Kidney (tissue), 14 donors: ENCODE results near the gene ITGB4. TPM values are rescaled to one million over a fixed set of nuclear protein-coding genes. Genes with fewer than 3 reads are reported as not detected.

Source experiments
- DNase-seq, 5 donors: peaks; one replicate each; pipeline ENCODE4 v3.0.0-alpha.2; 2013 to 2020
- FAIRE-seq: peaks from 2 replicates; lab custom pipeline; 2012; peaks lifted over from hg19 to GRCh38; lab: Jason Lieb, UNC
- H3K27ac ChIP-seq, 2 donors: one replicate each; pipeline ENCODE4 v1.7.0; 2013; ENCODE audit warnings: low read depth in 2 of 2, low read length in 2 of 2, inconsistent platforms in 1 of 2
- H3K27me3 ChIP-seq: one replicate; pipeline ENCODE4 v1.7.1; 2013; ENCODE audit warnings: low read length, inconsistent platforms; ENCODE audit not compliant: control insufficient read depth, insufficient read depth
- H3K36me3 ChIP-seq, 3 donors: one replicate each; pipeline versions ENCODE4 v1.7.0 to v1.7.1; 2013; ENCODE audit warnings: low read length in 3 of 3, control low read depth in 1 of 3, inconsistent platforms in 1 of 3; ENCODE audit not compliant: insufficient read depth in 3 of 3, control insufficient read depth in 2 of 3
- H3K4me1 ChIP-seq, 3 donors: one replicate each; pipeline versions ENCODE4 v1.7.0 to v1.7.1; 2013; ENCODE audit warnings: low read length in 3 of 3, inconsistent platforms in 1 of 3, low read depth in 1 of 3; ENCODE audit not compliant: control insufficient read depth in 2 of 3, insufficient read depth in 2 of 3
- H3K4me3 ChIP-seq, 3 donors: one replicate each; pipeline versions ENCODE4 v1.7.0 to v1.8.1; 2013; ENCODE audit warnings: low read length in 3 of 3, control low read depth in 1 of 3, inconsistent platforms in 1 of 3
- H3K9ac ChIP-seq, 3 donors: one replicate each; pipeline versions ENCODE4 v1.7.0 to v1.7.1; 2013; ENCODE audit warnings: low read length in 3 of 3, control low read depth in 1 of 3, inconsistent platforms in 1 of 3
- H3K9me3 ChIP-seq, 3 donors: one replicate each; pipeline versions ENCODE4 v1.7.0 to v1.7.1; 2013; ENCODE audit warnings: low read length in 3 of 3, control low read depth in 1 of 3, inconsistent platforms in 1 of 3; ENCODE audit not compliant: control insufficient read depth in 2 of 3, insufficient read depth in 1 of 3
- CTCF ChIP-seq: IDR thresholded peaks from 3 replicates; pipeline ENCODE4 v1.5.1; 2012; ENCODE audit warnings: mild to moderate bottlenecking, moderate library complexity, borderline replicate concordance; ENCODE audit not compliant: insufficient read depth; ENCODE audit errors: extremely low read depth
- intact Hi-C: fragments of 100-400 bp; cut with DNase I; formaldehyde crosslinking; loops from one replicate; pipeline ENCODE4 v1.11.1; 2022
- polyA plus RNA-seq: library from polyadenylated mRNA; stranded (reverse); fragments of 350-450 nt; fragmentation: Illumina TruSeq; extraction: RNeasy Lipid Tissue Mini Kit (QIAGEN cat#74804); gene quantifications from one replicate; pipeline ENCODE4 v1.2.3, GENCODE V29; 2014; ENCODE audit warnings: low read depth, low replicate concordance; ENCODE audit not compliant: insufficient read depth
- total RNA-seq: library from RNA; stranded (reverse); fragmentation: NEBNext Ultra II Directional; extraction: Animal tissue kit (Norgen Biotek cat#: 25700); gene quantifications from one replicate; pipeline ENCODE4 v1.2.1, GENCODE V29; 2021
- donor health status: control.
- donor health status: control.
- donor health status: control.
- donor health status: control.
- donor health status: control.
- donor health status: DM: yes; HTN: yes; CAD: no.
- donor health status: Normal renal cell carcinoma (clear cell type).

The ITGB4 gene
- total and polyA plus RNA-seq, 2 donors from 2014 or later: 15.7 to 149 TPM

DNA sequence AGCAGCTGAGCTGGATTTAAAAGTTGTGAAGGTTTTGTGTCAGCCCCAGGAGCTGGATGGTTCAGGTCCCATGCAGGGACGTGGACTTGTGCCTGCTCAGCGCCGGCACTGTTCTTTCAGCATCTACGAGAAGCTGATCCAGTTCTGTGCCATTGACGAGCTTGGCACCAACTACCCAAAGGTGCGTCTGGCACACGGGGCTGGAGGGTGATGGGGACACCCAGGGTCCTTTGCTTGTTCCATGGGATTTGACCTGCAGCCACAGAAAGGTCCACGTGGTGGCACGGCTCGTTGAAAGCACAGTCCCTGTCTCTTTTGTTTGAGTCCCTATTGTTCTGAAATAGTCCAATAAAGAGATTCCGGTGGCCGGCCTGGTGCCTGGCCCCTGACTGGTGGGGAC lies 18.1 kb upstream of the ITGB4 start:
- DNase-seq: no peak
- no peak overlapping the region for H3K9ac ChIP-seq
- H3K36me3 ChIP-seq: peaks cover 0 to 56% (median 37%) of the 10 kb centered on the region in 3 donors
- no peak overlapping the region for H3K4me3 ChIP-seq
- TF ChIP-seq CTCF: no peak
- FAIRE-seq: no peak
- H3K27me3 ChIP-seq: no peaks in the 10 kb centered on the region
- intact Hi-C loops: no loop called here
- H3K27ac ChIP-seq: no peak overlapping the region
- H3K9me3 ChIP-seq: no peaks in the 10 kb centered on the region
- H3K4me1 ChIP-seq: peaks cover 0 to 11% (median 7%) of the 10 kb centered on the region in 3 donors

- no peaks in the 10 kb centered on the region for H3K9me3 ChIP-seq
- no peak for DNase-seq
- intact Hi-C loops: no loop called here
- H3K4me1 ChIP-seq: peaks cover 0 to 7% (median 6%) of the 10 kb centered on the region in 3 donors
- no peak for TF ChIP-seq CTCF
- H3K27me3 ChIP-seq: no peaks in the 10 kb centered on the region
- H3K36me3 ChIP-seq: peaks cover 0 to 56% (median 37%) of the 10 kb centered on the region in 3 donors
- FAIRE-seq: no peak
- no peak overlapping the region for H3K27ac ChIP-seq
- no peak overlapping the region for H3K9ac ChIP-seq
- H3K4me3 ChIP-seq: no peak overlapping the region
Measured at GRCh38 chr17:75703591-75703990, 17.7 kb upstream of the ITGB4 start.

GRCh38 chr17:75704963-75705875 lies 16.0 kb upstream of the ITGB4 start:
- H3K9me3 ChIP-seq: no peaks in the 10 kb centered on the region
- H3K27me3 ChIP-seq: no peaks in the 10 kb centered on the region
- no peak for FAIRE-seq
- DNase-seq: peak in 1 of 5 donors; percentile 78
- H3K4me3 ChIP-seq: no peak overlapping the region
- intact Hi-C loops: no loop called here
- peaks cover 0 to 3% (median 0%) of the 10 kb centered on the region in 3 donors for H3K4me1 ChIP-seq
- H3K9ac ChIP-seq: no peak overlapping the region
- H3K36me3 ChIP-seq: peaks cover 0 to 56% (median 36%) of the 10 kb centered on the region in 3 donors
- no peak overlapping the region for H3K27ac ChIP-seq
- TF ChIP-seq CTCF: no peak
